M059J (cell line): ENCODE results near the gene GFPT1. TPM values are rescaled to one million over a fixed set of nuclear protein-coding genes. Genes with fewer than 3 reads are reported as not detected.
"Not testable (repeated sequence)": the region's sequence is repeated elsewhere in the genome, so short reads cannot be mapped to it uniquely, and the experiment has no call there.

Experiments used
- DNase-seq: peaks from one replicate; pipeline ENCODE4 v3.0.0-alpha.2; 2012; ENCODE audit warnings: low read depth
- total RNA-seq: library from RNA; depleted of rRNA; stranded (reverse); fragments of >200 nt; shearing (Covaris generic); gene quantifications from 2 replicates; pipeline ENCODE4 v1.2.3, GENCODE V29; 2014

Gene GFPT1
- total RNA-seq, 1 experiment from 2014 or later: 30.8 TPM

DNA sequence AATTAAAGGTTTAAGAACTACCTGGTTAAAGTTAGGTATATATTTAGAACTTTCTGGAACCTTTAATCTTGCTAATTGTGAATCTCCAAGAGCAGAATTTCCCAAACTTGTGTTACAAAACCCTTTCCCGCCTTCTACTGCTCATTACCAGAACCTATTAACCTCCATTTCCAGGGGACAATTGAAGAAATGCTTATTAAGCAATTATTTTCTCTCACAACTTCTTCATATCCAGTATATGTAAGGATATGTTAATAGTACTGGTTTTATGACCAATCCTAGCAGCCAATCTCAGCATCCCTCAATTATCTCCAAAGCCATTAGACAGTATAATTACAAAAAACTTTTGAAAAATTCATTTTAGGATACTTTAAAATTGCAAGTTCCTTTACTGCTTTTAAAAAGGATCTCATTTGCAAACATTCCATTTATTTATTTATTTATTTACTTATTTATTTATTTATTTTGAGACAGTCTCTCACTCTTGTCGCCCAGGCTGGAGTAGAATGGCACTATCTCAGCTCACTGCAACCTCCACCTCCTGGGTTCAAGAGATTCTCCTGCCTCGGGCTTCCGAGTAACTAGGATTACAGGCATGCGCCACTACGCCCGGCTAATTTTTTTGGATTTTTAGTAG, 3.7 kb downstream of the GFPT1 start:
- no peak for DNase-seq

DNA sequence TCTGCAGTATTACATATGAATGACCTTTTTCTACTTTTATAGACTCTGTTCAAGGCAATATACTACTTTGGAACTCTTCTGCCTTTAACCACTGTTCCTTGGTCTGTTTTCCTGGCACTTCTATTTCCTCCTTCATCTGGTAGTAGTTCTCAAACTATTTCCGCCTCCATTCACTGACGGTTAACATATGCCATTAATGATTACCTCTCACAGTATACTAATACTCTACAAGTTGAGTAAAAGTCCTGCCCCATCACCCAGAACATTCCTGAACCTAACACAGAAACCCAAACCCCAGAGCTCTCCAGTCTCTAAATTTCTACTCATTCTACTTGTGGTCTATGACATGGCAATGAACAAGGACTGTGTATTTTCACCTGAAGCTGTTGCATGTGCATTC, 4.5 kb downstream of the GFPT1 start:
- no peak for DNase-seq

DNA sequence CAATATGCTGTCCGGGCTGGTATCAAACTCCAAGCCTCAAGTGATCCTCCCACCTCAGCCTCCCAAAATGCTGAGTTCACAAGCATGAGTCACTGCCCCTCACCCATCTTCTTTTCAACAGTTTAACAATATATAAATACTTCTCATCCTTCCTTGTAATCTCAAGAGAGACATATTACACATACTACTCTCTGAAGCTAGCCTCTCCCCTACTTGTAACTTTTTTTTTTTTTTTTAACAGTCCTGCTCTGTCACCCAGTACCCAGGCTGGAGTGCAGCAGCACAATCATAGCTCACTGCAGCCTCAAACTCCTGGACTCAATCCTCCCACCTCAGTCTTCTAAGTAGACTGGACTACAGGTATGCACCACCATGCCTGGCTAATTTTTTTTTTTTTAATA, 5.7 kb downstream of the GFPT1 start:
- peak; percentile 59 for DNase-seq

DNA sequence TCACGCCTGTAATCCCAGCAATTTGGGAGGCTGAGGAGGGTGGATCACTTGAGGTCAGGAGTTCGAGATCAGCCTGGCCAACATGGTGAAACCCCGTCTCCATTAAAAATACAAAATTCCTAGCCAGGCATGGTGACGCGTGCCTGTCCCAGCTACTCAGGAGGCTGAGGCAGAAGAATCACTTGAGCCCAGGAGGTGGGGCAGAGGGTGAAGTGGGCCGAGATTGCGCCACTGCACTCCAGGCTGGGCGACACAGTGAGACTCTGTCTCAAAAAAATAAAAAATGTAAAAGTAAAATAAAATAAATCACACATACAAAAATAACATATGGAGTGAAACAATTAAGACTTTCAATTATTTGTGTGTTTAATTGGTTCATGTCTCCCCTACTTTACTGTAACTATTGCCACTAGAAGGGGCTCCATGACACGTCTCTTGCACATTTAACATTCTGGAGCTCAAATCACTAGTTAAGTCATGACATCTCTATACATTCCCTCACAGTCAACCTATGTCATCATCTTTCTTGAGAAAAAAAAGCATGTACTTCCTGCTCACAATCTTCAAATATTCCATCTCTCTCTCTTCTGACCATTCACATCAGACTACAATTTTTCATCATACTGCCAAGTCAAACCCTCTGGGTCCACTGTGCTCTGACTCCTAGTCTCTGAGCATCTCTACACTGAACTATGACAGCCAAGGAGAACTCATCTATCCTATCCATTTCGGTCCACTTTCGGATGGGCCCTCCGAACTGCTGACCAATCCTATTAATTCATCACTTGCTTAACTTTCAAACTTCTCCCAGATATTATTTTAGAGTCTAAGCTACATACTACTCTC, 6.7 kb downstream of the GFPT1 start:
- no peak for DNase-seq

DNA sequence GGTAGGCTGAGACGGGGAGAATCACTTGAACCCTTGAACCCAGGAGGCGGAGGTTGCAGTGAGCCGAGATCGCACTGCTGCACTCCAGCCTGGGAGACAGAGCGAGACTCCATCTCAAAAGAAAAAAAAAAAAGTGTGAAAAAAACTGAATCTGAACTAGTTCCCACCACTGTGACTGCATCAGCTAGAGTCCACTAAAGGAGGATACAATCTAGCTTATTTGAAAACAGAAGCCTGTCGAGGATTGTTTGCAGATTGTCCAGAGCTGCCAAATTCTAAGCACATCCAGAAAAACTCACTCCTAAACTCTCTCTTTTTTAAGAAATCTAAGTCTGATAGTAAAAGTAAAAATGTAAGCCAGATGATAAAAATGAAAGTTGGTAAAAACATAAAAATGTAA, 10.6 kb downstream of the GFPT1 start:
- DNase-seq: no peak

DNA sequence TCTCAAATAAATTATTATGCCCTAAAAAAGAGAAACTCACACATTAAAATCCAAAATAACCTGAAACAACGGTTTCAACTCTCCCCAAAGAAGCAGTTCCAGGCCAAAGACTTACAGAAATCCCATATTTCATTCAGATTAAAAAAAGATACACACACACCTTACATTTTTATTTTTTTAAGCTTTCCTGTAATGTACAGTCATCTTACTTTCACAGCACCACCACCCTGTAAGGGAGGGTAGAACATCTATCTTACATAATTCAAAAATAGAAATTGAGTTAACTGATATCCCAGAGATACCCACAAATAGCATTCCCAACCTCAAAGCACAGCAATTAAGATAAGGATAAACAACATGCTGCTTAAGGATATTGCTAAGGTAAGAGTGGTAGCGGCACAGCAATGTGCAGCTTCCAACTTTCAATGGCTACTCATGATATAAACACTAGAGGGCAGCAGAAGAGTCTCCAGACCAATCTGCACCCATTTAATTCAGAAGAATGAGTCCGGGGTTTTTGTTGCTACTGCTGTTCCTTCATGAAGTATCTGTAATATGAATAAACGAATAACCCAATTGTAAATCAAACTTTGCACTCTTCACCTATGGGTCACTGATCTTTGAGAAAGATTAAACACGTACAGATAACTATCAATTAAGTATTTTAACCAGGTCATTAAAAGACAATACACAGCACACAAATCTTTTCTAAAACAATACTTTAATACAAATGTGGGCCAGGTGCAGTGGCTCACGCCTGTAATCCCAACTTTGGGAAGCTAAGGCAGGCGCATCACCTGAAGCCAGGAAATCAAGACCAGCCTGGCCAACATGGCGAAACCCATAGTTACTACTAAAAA, 11.3 kb downstream of the GFPT1 start:
- DNase-seq: peak; percentile 29

DNA sequence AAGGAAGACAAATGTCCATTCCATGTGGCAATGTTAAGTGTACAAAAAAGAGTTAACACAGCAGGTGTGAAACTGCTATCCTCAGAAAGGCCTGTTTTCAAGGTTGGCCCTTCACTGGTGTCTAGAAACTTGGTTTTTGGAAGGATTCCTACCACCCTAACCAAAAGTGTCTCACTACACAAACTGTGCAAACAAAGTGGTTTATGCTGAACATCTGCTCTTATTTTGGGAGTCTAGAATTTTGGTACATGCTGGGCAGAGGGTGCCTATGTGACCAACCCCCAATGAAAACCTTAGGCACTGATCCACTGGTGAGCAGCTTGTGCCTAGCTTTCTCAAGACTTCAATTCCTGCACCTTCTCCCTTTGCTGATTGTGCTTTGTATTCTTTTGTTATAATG, 14.3 kb downstream of the GFPT1 start:
- DNase-seq: no peak

DNA sequence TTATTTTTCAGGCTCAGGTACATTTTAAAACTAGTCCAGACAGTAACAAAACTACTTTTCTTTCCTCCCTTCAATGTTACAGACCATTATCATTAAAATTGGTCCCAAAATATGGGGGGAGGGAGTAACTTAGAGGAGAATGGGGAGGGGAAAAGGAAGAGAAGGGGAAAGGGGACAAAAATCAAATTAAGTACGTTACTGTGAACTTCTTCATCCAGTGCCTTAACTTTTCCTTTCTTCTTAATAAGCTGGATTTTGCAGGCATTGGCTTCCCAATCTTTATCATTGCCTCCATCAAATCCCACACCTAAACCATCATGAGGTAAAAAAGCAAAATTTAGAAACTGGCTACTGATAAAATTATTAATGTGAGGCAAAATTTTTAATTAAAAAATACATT, 17.2 kb downstream of the GFPT1 start:
- DNase-seq: no peak

DNA sequence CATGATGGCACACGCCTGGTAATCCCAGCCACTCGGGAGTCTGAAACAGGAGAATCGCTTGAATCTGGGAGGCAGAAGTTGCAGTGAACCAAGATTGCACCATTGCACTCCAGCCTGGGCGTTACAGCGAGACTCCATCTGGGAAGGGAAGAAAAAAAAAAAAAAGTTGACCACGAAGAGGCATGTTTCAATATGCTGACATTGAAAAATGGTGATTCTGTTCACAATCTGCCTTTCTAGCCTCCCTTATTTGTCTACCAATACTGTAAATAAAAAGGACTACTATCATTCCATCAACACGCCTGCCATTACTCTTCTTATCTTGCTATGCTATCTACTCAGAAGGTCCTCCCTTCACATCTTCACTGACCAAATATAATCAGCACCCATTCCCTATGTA, 18.4 kb downstream of the GFPT1 start:
- DNase-seq: no peak

DNA sequence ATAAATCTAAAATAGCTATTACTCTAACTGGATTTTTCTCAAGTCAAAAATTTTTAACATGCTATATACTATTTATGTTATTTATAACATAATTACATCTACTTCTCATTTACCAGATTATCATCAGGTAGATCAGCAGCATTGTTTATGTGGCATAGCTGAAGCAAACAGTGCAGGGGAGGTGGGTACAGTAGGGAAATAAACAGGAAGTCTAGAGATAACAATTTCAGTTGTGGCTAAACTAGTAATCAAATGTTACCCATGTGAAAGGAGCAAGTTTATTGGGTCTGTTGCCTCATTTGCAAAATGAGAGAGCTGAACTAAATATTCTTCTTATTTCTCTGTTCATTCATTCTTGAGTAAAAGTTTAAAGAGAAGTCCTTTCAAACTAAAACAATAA, 27.7 kb downstream of the GFPT1 start:
- DNase-seq: no peak

DNA sequence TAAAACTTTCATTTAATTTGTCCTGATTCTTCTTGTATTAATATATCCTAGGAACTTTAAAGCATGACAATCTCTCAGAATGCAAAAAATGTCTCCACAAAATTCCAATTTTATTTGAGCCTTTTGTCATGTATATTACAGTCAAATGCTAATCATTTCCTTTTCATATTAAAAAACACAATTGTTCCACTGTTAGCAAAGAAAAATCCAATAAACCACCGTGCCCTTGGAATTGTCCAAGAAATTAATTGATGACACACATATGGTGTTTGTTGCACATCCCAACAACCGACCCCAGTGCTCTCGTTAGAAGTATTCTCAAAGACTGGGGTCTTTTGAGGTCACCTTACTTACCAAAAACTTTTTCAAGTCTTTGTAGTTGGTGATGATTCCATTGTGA, 28.1 kb downstream of the GFPT1 start:
- DNase-seq: no peak

DNA sequence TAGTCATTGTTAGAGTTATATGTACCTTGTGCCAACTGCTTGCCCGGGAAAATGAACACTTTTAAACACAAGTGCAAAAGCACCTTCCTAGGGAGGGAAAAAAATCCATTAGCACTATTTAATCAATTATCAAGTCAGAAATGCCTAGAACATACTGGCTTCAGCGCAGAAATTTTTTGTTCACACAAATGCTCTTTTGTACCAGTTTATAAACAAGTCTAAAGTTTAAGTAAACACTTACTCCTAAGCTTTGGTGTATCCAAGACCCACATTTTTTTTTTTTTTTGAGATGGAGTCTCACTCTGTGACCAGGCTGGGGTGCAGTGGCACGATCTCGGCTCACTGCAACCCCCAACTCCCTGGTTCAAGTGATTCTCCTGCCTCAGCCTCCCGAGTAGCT, 30.6 kb downstream of the GFPT1 start:
- no peak for DNase-seq

DNA sequence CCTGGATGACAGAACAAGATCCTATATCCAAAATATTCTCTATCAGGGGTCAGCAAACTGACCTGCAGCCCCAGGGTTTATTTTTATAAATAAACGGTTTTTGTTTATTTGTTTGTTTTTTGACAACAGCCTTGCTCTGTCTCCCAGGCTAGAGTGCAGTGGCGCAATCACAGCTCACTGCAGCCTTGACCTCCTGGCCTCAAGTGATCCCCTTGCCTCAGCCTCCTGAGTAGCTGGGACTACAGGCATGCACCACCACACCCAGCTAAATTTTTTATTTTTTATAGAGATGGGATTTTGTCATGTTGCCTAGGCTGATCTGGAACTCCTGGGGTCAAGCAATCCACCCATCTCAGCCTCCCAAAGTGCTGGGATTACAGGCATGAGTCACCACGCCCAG, 32.1 kb downstream of the GFPT1 start:
- not testable (repeated sequence) for DNase-seq

DNA sequence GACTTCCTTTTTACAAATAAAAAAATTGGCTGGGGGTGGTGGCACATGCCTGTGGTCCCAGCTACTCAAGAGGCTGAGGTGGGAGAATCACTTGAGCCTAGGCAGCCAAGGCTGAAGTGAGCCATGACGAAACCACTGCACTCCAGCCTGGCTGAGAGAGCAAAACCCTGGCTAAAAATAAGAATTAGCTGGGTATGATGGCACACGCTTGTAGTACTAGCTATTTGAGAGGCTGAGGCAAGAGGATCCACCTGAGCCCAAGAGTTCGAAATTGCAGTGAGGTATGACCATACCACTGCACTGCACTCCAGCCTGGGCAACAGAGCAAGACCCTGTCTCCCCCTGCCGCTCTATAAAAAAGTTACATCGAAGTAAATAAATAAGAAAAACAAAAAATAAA, 33.7 kb downstream of the GFPT1 start:
- DNase-seq: no peak

DNA sequence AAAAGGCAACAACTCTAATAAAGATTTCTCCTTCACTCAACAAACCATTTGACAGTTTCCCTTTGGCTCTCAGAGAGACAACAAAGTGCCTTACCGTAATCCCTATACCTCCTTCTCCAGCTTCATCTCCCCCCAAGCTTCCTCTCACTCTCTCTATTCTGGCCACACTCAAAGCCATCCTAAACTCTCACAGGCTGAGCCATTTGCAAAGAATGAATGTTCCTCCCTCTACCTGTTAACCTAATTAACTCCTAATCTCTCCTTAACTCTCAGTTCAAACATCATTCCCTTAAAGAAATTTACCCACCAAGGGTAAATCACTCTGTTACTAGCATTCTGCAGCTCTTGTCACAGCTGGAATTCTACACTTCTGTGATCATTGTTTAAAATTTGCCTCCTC, 38.2 kb downstream of the GFPT1 start:
- DNase-seq: no peak

DNA sequence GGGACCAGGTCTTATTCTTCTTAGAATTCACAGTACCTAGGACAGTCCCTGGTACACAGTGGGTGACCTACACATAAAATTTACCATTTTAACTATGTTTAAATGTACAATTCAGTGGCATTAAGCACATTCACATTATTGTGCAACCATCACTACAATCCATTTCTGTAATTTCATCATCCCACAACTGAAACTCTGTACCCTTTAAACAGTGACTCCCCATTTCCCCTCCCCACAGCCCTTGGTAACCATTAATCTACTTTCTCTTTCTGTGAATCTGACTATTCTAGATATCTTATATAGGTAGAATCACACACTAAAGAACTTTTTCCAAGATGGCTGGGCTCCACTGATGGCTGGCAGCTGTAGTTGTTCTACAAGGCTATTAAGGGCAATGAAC, 41.6 kb downstream of the GFPT1 start:
- DNase-seq: no peak

DNA sequence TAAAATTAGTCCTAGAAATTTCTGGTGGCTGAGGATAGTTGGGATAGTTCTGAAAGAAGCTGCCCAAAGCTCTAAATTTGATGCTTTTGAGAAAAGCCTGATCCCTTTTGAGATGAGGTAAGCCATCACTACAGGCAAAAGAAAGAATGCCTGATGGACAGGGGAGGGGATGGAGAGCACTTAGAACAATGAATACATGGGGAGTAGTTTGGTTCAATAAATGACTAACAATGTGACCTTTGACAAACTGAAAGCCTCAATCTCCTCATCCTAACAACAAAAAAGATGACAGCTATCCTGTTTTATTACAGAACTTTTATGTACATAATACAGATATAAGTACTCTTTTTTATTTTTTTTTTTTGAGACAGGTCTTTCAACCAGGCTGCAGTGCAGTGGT, 42.7 kb downstream of the GFPT1 start:
- DNase-seq: no peak

DNA sequence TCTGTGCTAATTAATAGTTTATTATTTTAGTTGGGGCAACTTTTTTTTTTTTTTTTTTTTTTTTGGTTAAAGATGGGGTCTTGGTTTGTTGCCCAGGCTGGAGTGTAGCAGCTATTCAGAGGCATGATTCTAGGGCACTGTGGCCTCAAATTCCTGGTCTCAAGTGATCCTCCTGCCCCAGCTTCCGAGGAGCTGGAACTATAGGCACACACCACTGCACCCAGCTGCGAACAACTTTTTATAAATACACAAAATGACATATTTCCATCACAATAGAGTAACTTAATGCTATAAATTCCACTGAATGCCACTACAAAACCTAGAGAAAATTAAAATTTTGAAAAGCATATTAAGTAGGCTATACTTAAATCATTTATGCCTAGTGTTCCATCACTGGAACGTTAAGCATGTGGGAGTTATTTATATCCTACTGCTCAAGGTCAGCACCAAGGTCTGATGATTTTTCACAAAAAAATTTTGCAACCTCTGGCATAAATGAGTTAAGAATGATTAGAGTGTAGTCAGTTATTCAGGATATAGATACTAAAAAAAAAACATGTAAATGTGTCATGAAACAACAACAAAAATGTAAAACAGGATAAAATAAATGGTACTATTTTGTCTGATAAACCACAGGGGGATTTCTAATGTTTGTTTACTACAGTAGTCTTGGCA, 46.8 kb downstream of the GFPT1 start:
- no peak for DNase-seq

DNA sequence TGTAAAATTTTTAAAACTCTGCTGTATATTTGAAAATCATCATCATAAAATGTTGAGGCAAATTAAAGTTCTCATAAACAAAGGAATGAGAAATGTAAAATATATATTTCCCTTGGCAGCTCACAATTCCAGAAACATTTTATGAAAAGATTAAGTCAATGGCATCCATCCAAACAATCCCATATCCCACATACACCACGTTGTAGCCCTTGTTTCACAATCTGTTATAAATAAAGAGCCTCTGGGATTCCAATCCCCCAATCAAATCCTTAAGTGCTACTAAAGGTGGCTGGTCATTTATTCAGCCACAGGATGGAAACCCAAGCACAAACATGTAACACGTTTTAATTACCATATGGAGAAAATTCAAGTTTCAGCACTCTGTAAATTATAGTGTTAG, 51.7 kb downstream of the GFPT1 start:
- DNase-seq: no peak

DNA sequence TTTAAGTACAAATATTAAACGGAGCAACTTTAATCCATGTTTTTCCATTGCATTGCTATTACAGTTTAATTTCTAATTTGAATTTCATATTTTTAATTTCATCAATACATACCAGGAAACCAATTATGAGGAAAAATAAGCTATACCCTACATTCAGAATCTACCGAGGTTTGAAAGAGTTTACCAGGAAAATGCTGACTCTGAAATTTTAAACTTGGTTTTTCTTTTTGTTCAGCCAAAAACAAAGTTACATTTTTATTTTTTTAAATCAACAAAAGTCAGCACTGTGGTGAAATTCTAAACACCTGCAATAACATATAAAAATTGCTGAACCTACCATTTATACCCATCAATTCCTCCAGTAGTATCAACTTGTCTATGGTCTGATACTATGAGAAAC, 53.7 kb downstream of the GFPT1 start:
- no peak for DNase-seq

DNA sequence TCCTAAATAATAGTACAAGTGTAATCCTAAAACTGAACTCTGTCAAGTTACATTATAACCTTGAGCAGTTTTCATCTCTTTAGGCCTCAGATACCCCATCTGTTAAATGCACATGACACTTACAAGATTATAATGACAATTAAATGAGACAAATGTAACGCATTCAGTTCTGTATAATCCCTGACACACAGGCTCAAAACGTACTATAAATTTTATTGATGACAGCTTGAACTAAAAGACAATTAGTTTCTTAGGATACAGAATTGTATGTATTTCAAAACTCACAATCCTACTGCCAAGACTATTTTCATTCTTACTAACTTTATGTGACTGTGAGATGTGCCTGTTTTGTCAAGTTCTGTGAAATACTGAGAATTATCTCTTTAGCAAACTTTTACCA, 56.2 kb downstream of the GFPT1 start:
- no peak for DNase-seq

DNA sequence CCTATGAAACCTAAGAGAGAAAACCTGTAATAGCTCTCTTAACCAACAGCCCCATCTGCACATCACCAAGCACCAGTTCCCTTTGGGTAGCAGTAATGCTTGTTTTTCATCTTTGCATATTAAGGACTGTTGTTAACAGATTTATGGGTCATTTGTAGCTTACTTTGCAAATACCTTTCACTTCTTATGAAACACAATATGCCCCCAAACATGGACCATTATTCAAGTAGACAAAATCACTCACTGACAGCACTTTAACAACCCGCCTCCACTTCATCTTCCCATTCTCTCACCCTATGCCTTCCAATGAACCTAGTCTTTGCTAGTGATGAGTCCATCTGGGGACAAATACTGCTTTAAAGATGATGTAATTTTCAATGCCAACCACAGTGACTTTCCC, 64.4 kb downstream of the GFPT1 start:
- DNase-seq: no peak
